ENCODE measurements around the gene VSX1. TPM values are rescaled to one million over a fixed set of nuclear protein-coding genes. Genes with fewer than 3 reads are reported as not detected.

Gene VSX1
- polyA plus RNA-seq, 1 donor (not counting 4 experiments of a cell fraction or from before 2014, with no cell fraction given): not detected

DNA sequence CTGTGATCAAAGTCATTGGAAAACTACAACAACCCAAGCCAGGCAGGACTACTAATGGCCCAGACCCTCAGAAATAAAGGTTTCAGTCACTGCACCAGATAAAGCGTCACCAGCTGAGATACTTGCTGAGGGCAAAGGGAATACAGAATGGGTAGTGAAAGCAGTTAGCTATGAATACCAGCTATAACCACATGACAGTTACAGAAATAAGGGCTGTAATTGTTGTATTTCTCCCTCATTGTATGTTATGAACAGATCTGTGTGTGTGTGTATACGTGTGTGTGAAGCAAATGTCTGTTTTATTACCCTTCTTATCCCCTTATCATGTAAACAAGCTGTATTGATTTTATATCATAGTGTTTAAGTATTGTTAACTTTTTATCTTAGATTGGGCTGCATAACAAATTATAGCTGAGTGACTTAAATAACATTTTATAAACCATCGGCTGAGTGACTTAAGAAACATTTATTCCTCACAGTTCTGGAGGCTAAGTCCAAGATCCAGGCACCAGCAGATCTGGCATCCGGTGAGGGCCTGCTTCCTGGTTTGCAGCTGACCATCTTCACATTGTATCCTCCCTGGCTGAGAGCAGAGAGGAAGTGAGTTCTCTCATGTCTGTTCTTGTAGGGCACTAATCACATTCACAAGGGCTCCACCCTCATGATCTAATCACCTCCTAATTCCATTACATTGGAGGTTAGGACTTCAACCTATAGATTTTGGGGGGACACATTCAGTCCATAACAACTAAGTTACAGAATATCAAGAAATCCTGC is 46.0 kb upstream of the VSX1 start:
- no peak for FAIRE-seq

GRCh38 chr20:25126204-25127029 is 44.5 kb upstream of the VSX1 start:
- dilution Hi-C loops (cut with MboI; ENCODE audit: extremely low pct_ligation_motif_present, low sequenced_read_pairs): no loop called here
- no peaks in the 10 kb centered on the region for H4K20me1 ChIP-seq (ENCODE audit: control insufficient read depth, extremely low read depth, insufficient read depth, low read length)
- FAIRE-seq (no peak), DNase-seq (ENCODE audit: low read depth, low spot score) (no peak)
- TF ChIP-seq CTCF (optimal IDR thresholded peaks at IDR 0.05 in 1 of 3, IDR thresholded peaks at IDR 0.05 in 1 of 3, conservative IDR thresholded peaks at IDR 0.05 in 1 of 3; ENCODE audit: extremely low read depth in 1 of 3, insufficient read depth in 2 of 3, low read length in 3 of 3) (no peak), EZH2 (IDR thresholded peaks at IDR 0.05; ENCODE audit: low read length) (no peak)
- H3K36me3 ChIP-seq (ENCODE audit: control insufficient read depth in 2 of 2, extremely low read depth in 1 of 2, insufficient read depth in 2 of 2, low read length in 2 of 2): no peaks in the 10 kb centered on the region
- peaks cover 4% of the 10 kb centered on the region for H3K27me3 ChIP-seq (ENCODE audit: control insufficient read depth, extremely low read depth, insufficient read depth, low read length)
- H3K4me2 ChIP-seq (ENCODE audit: control insufficient read depth, extremely low read depth, insufficient read depth, low read depth, low read length): no peak overlapping the region
- H3K27ac ChIP-seq (ENCODE audit: control insufficient read depth, insufficient read depth, low read length): no peak overlapping the region
- no peak overlapping the region for H2AFZ ChIP-seq (ENCODE audit: control insufficient read depth, low read length)
- H3K4me1 ChIP-seq (ENCODE audit: control insufficient read depth, extremely low read depth, insufficient read depth, low read length): no peaks in the 10 kb centered on the region
- H3K9me1 ChIP-seq (ENCODE audit: control insufficient read depth, extremely low read depth, insufficient read depth, low read length): no peaks in the 10 kb centered on the region
- H3K79me2 ChIP-seq (ENCODE audit: control insufficient read depth, insufficient read depth, low read length): no peaks in the 10 kb centered on the region
- no peak overlapping the region for H3K9ac ChIP-seq (ENCODE audit: control insufficient read depth, extremely low read depth, insufficient read depth, low read length)
- H3K4me3 ChIP-seq (ENCODE audit: control insufficient read depth in 2 of 3, extremely low read depth in 1 of 3, insufficient read depth in 2 of 3, low read depth in 1 of 3, low read length in 3 of 3): no peak overlapping the region
- no peaks in the 10 kb centered on the region for H3K9me3 ChIP-seq (ENCODE audit: control insufficient read depth, low read depth, low read length)

More for the DNA sequence above, 46.0 kb upstream of the VSX1 start:
- no peak for TF ChIP-seq CTCF (optimal IDR thresholded peaks at IDR 0.05 in 1 of 3, IDR thresholded peaks at IDR 0.05 in 1 of 3, conservative IDR thresholded peaks at IDR 0.05 in 1 of 3; ENCODE audit: extremely low read depth in 1 of 3, insufficient read depth in 2 of 3, low read length in 3 of 3)
- no peak for TF ChIP-seq EZH2 (IDR thresholded peaks at IDR 0.05; ENCODE audit: low read length)
- no peak overlapping the region for H3K4me3 ChIP-seq (ENCODE audit: control insufficient read depth in 2 of 3, extremely low read depth in 1 of 3, insufficient read depth in 2 of 3, low read depth in 1 of 3, low read length in 3 of 3)
- no peak overlapping the region for H3K4me2 ChIP-seq (ENCODE audit: control insufficient read depth, extremely low read depth, insufficient read depth, low read depth, low read length)
- H4K20me1 ChIP-seq (ENCODE audit: control insufficient read depth, extremely low read depth, insufficient read depth, low read length): no peaks in the 10 kb centered on the region
- no peak overlapping the region for H3K27ac ChIP-seq (ENCODE audit: control insufficient read depth, insufficient read depth, low read length)
- H3K27me3 ChIP-seq (ENCODE audit: control insufficient read depth, extremely low read depth, insufficient read depth, low read length): peaks cover 4% of the 10 kb centered on the region
- H3K4me1 ChIP-seq (ENCODE audit: control insufficient read depth, extremely low read depth, insufficient read depth, low read length): no peaks in the 10 kb centered on the region
- H2AFZ ChIP-seq (ENCODE audit: control insufficient read depth, low read length): no peak overlapping the region
- no peaks in the 10 kb centered on the region for H3K36me3 ChIP-seq (ENCODE audit: control insufficient read depth in 2 of 2, extremely low read depth in 1 of 2, insufficient read depth in 2 of 2, low read length in 2 of 2)
- no peaks in the 10 kb centered on the region for H3K9me3 ChIP-seq (ENCODE audit: control insufficient read depth, low read depth, low read length)
- no peak for DNase-seq (ENCODE audit: low read depth, low spot score)
- no peak overlapping the region for H3K9ac ChIP-seq (ENCODE audit: control insufficient read depth, extremely low read depth, insufficient read depth, low read length)
- dilution Hi-C loops (cut with MboI; ENCODE audit: extremely low pct_ligation_motif_present, low sequenced_read_pairs): no loop called here
- H3K9me1 ChIP-seq (ENCODE audit: control insufficient read depth, extremely low read depth, insufficient read depth, low read length): no peaks in the 10 kb centered on the region
- H3K79me2 ChIP-seq (ENCODE audit: control insufficient read depth, insufficient read depth, low read length): no peaks in the 10 kb centered on the region
